Cortex of kidney (tissue), 1 donor: Measurements from ENCODE around the gene KRT1.
"Not testable (repeated sequence)": the region's sequence is repeated elsewhere in the genome, so short reads cannot be mapped to it uniquely, and the experiment has no call there.

Source experiments
- DNase-seq: peaks from one replicate; lab custom pipeline; 2025; lab: John Stamatoyannopoulos, UW

KRT1 gene

GRCh38 chr12:52682381-52682660 is 2.1 kb upstream of the KRT1 start:
- no peak for DNase-seq

GRCh38 chr12:52681526-52682380 is 1.5 kb upstream of the KRT1 start:
- DNase-seq = no peak

GRCh38 chr12:52679875-52680274 is 332 bp downstream of the KRT1 start:
- DNase-seq = no peak

- DNase-seq = no peak
Measured at GRCh38 chr12:52677671-52678070, 2.5 kb downstream of the KRT1 start.

GRCh38 chr12:52677126-52677525 is 3.1 kb downstream of the KRT1 start:
- no peak for DNase-seq

- no peak for DNase-seq
Measured at GRCh38 chr12:52676163-52676562, 4.0 kb downstream of the KRT1 start.

GRCh38 chr12:52675301-52675701 is 4.9 kb downstream of the KRT1 start:
- no peak for DNase-seq

- no peak for DNase-seq
Measured at GRCh38 chr12:52674433-52674775, 5.8 kb downstream of the KRT1 start.

- DNase-seq = no peak
Measured at GRCh38 chr12:52673713-52674432, 6.3 kb downstream of the KRT1 start.

- DNase-seq = no peak
Measured at GRCh38 chr12:52673217-52673616, 7.0 kb downstream of the KRT1 start.

GRCh38 chr12:52672321-52672933 is 7.8 kb downstream of the KRT1 start:
- no peak for DNase-seq

GRCh38 chr12:52670961-52671360 is 9.2 kb downstream of the KRT1 start:
- DNase-seq = no peak

- DNase-seq = no peak
Measured at GRCh38 chr12:52670506-52670905, 9.7 kb downstream of the KRT1 start.

- not testable (repeated sequence) for DNase-seq
Measured at GRCh38 chr12:52669941-52670340, 10.3 kb downstream of the KRT1 start.

- DNase-seq = no peak
Measured at GRCh38 chr12:52669426-52669825, 10.8 kb downstream of the KRT1 start.

GRCh38 chr12:52667931-52668330 is 12.3 kb downstream of the KRT1 start:
- DNase-seq = no peak

- no peak for DNase-seq
Measured at GRCh38 chr12:52667509-52667908, 12.7 kb downstream of the KRT1 start.

GRCh38 chr12:52666471-52666870 is 13.7 kb downstream of the KRT1 start:
- no peak for DNase-seq

- no peak for DNase-seq
Measured at GRCh38 chr12:52663420-52663819, 16.8 kb downstream of the KRT1 start.

- DNase-seq = no peak
Measured at GRCh38 chr12:52662918-52663229, 17.3 kb downstream of the KRT1 start.

- DNase-seq = no peak
Measured at GRCh38 chr12:52662093-52662917, 17.9 kb downstream of the KRT1 start.

GRCh38 chr12:52661668-52662067 is 18.5 kb downstream of the KRT1 start:
- DNase-seq = no peak
